OCI-LY1 (cell line): ENCODE data around the gene ARRDC5.

Source experiments
- CTCF ChIP-seq: fragments of 200-600 bp; sonication (generic), shearing (Covaris generic); IDR thresholded peaks from 2 replicates; pipeline ENCODE4 v1.5.1; 2017; ENCODE audit warnings: mild to moderate bottlenecking, antibody characterized with exemption, low read length, moderate library complexity, mixed read lengths
- EZH2 ChIP-seq: fragments of 200-600 bp; sonication (generic), shearing (Covaris generic); IDR thresholded peaks from 2 replicates; pipeline ENCODE4 v1.8.0; 2017; ENCODE audit warnings: borderline replicate concordance, mixed run types, mild to moderate bottlenecking, antibody characterized with exemption, low read length, moderate library complexity, mixed read lengths

- TF ChIP-seq CTCF (no peak), EZH2 (no peak)
These were observed 32.5 kb downstream of the ARRDC5 start for GRCh38 chr19:4870025-4870700.
